Subcutaneous adipose tissue (tissue), 4 donors: Measurements from ENCODE around the gene DTNB. TPM values are rescaled to one million over a fixed set of nuclear protein-coding genes. Genes with fewer than 3 reads are reported as not detected.

Experiments used
- total RNA-seq, 4 donors: library from RNA; depleted of rRNA; stranded (reverse); fragments of >200 nt; gene quantifications; one replicate each; pipeline ENCODE4 v1.1.0, GENCODE V29; 2016
- TF ChIP-seq, protein P1 (sequence below): fragments of 450-650 bp; IDR thresholded peaks from one replicate; pipeline ENCODE4 v1.5.1; 2016; ENCODE audit warnings: low read depth, mild to moderate bottlenecking, control low read depth, antibody characterized with exemption, moderate library complexity

DTNB gene
- total RNA-seq, 4 donors from 2014 or later, result 4.6 to 11.6 (median 7.3) TPM

DNA sequence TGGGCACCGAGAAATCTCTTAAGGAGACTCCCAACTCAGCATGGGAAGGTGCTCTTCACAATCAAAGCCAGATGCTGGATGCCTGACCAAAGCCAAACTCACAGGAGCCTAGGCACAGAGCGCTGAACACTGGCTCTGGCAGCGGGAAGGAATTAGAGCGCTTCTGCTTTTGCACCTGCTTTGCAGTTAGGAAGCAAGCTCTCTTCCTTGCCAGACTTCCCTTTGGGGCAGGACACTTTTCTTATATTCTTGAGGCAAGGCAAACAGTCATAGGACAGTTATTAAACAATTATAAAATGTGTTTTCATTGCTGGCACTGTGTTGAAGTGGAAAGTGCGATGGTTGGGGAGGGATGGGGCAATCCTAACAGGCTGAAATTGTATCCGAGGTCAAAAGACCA, 252.1 kb downstream of the DTNB start:
- TF ChIP-seq, protein P1, sequence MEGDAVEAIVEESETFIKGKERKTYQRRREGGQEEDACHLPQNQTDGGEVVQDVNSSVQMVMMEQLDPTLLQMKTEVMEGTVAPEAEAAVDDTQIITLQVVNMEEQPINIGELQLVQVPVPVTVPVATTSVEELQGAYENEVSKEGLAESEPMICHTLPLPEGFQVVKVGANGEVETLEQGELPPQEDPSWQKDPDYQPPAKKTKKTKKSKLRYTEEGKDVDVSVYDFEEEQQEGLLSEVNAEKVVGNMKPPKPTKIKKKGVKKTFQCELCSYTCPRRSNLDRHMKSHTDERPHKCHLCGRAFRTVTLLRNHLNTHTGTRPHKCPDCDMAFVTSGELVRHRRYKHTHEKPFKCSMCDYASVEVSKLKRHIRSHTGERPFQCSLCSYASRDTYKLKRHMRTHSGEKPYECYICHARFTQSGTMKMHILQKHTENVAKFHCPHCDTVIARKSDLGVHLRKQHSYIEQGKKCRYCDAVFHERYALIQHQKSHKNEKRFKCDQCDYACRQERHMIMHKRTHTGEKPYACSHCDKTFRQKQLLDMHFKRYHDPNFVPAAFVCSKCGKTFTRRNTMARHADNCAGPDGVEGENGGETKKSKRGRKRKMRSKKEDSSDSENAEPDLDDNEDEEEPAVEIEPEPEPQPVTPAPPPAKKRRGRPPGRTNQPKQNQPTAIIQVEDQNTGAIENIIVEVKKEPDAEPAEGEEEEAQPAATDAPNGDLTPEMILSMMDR, result no peak

GRCh38 chr2:25420820-25421237, 252.5 kb downstream of the DTNB start:
- TF ChIP-seq, protein P1, result no peak

GRCh38 chr2:25419678-25420242, 253.6 kb downstream of the DTNB start:
- TF ChIP-seq, protein P1, result no peak

- TF ChIP-seq, protein P1, result no peak
These were observed 254.3 kb downstream of the DTNB start for GRCh38 chr2:25418944-25419677.

- TF ChIP-seq, protein P1, result no peak
These were observed 255.5 kb downstream of the DTNB start for GRCh38 chr2:25417715-25418369.

- TF ChIP-seq, protein P1, result no peak
These were observed 256.7 kb downstream of the DTNB start for GRCh38 chr2:25416674-25417073.

DNA sequence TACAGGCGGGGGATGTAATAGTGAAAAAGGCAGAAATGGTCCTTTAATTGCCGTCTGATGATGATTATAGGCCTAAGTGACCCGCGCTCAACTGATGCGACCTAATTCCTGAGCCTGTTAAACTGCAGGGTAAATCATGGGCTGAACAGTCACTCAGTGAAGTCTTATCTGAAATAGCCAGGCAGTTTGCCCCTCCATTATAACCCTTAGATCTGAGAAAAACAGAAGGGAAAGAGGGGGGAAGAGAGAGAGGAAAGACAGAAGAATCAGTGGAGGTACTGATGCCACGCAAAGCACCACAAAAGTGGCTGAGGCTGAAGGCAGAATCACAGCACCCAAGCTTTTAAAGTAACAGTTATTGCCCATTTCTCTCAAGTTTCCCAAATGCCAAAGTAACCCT, 258.6 kb downstream of the DTNB start:
- TF ChIP-seq, protein P1, result no peak
